Neuronal stem cell (in vitro differentiated cells): ENCODE measurements around the gene UCN.

ENCODE experiments used
- DNase-seq: peaks from one replicate; pipeline ENCODE4 v3.0.0-alpha.2; 2013; ENCODE audit warnings: low spot score
- H2AFZ ChIP-seq: one replicate; pipeline ENCODE4 v1.6.1; 2013; ENCODE audit warnings: mild to moderate bottlenecking, low read length, inconsistent platforms
- H2AK5ac ChIP-seq: 2 replicates; pipeline ENCODE4 v1.6.1; 2013; ENCODE audit warnings: low read depth, mild to moderate bottlenecking, inconsistent platforms, low read length, moderate library complexity, mixed read lengths
- H2BK120ac ChIP-seq: 2 replicates; pipeline ENCODE4 v1.6.1; 2013; ENCODE audit warnings: low read depth, mild to moderate bottlenecking, inconsistent platforms, low read length, moderate library complexity, mixed read lengths
- H2BK12ac ChIP-seq: one replicate; pipeline ENCODE4 v1.6.1; 2013; ENCODE audit warnings: low read length, inconsistent platforms
- H2BK15ac ChIP-seq: 2 replicates; pipeline ENCODE4 v1.6.1; 2013; ENCODE audit warnings: mild to moderate bottlenecking, low read length, inconsistent platforms, mixed read lengths
- H2BK5ac ChIP-seq: one replicate; pipeline ENCODE4 v1.6.1; 2013; ENCODE audit warnings: inconsistent platforms, mild to moderate bottlenecking, low read length, moderate library complexity
- H3K14ac ChIP-seq: one replicate; pipeline ENCODE4 v1.6.1; 2013; ENCODE audit warnings: low read length, inconsistent platforms
- H3K18ac ChIP-seq: 2 replicates; pipeline ENCODE4 v1.6.1; 2013; ENCODE audit warnings: low read length, inconsistent platforms
- H3K23ac ChIP-seq: 2 replicates; pipeline ENCODE4 v1.6.1; 2013; ENCODE audit warnings: low read depth, mild to moderate bottlenecking, mixed read lengths, low read length, inconsistent platforms; ENCODE audit not compliant: poor library complexity
- H3K27ac ChIP-seq: replicated peaks from 3 replicates; pipeline ENCODE4 v1.5.1; 2013; ENCODE audit warnings: low read length, inconsistent platforms
- H3K27me3 ChIP-seq, 3 experiments: 2 replicates each; pipeline ENCODE4 v1.6.1; 2013; ENCODE audit warnings: low read length in 3 of 3, mild to moderate bottlenecking in 2 of 3, inconsistent platforms in 1 of 3, low read depth in 1 of 3, mixed read lengths in 1 of 3, moderate library complexity in 1 of 3; ENCODE audit not compliant: control insufficient read depth in 3 of 3, insufficient read depth in 3 of 3
- H3K36me3 ChIP-seq, 2 donors: replicated peaks in 1 of 2; 2 replicates each; pipeline ENCODE4 v1.6.1; 2013; ENCODE audit warnings: low read length in 2 of 2; ENCODE audit not compliant: control insufficient read depth in 2 of 2, insufficient read depth in 2 of 2
- H3K4ac ChIP-seq: 2 replicates; pipeline ENCODE4 v1.6.1; 2013; ENCODE audit warnings: inconsistent platforms, mild to moderate bottlenecking, low read length, moderate library complexity
- H3K4me1 ChIP-seq, 2 donors: 1 replicate in 1 of 2; 2 replicates in 1 of 2; pipeline ENCODE4 v1.6.1; 2013; ENCODE audit warnings: low read length in 2 of 2, low read depth in 1 of 2; ENCODE audit not compliant: control insufficient read depth in 2 of 2, insufficient read depth in 1 of 2
- H3K4me2 ChIP-seq: one replicate; pipeline ENCODE4 v1.6.1; 2013; ENCODE audit warnings: mild to moderate bottlenecking, low read length, inconsistent platforms; ENCODE audit not compliant: insufficient read depth, poor library complexity, severe bottlenecking
- H3K4me3 ChIP-seq, 2 donors: 2 replicates each; pipeline ENCODE4 v1.5.1; 2013; ENCODE audit warnings: low read length in 2 of 2, mild to moderate bottlenecking in 2 of 2, inconsistent platforms in 1 of 2, moderate library complexity in 1 of 2
- H3K79me1 ChIP-seq: one replicate; pipeline ENCODE4 v1.6.1; 2013; ENCODE audit warnings: low read depth, mild to moderate bottlenecking, inconsistent platforms, low read length, moderate library complexity
- H3K9ac ChIP-seq: one replicate; pipeline ENCODE4 v1.6.1; 2013; ENCODE audit warnings: mild to moderate bottlenecking, low read depth, low read length, inconsistent platforms; ENCODE audit not compliant: poor library complexity
- H3K9me3 ChIP-seq, 2 donors: replicated peaks in 1 of 2; 2 replicates each; pipeline versions ENCODE3 to v1.6.1; 2013; ENCODE audit warnings: low read length in 2 of 2, mild to moderate bottlenecking in 2 of 2, inconsistent platforms in 1 of 2, low read depth in 1 of 2, mixed read lengths in 1 of 2, moderate library complexity in 1 of 2; ENCODE audit not compliant: control insufficient read depth in 2 of 2, insufficient read depth in 1 of 2
- H4K8ac ChIP-seq: one replicate; pipeline ENCODE4 v1.6.1; 2013; ENCODE audit warnings: low read depth, mild to moderate bottlenecking, inconsistent platforms, low read length, moderate library complexity
- H4K91ac ChIP-seq: one replicate; pipeline ENCODE4 v1.6.1; 2013; ENCODE audit warnings: low read length, low read depth, mild to moderate bottlenecking, inconsistent platforms; ENCODE audit not compliant: poor library complexity
- WGBS, 2 donors: extraction: QIAGEN DNeasy Blood & Tissue Kit; methylation state at CpG; one replicate each; pipeline ENCODE4 v1.1.7; 2013; ENCODE audit warnings: missing lambda C conversion rate in 2 of 2, mixed read lengths in 1 of 2; ENCODE audit not compliant: insufficient read length in 2 of 2, insufficient replicate concordance in 1 of 2; ENCODE audit errors: extremely low coverage in 2 of 2; 5-methylcytosine and 5-hydroxymethylcytosine counted together

The UCN gene

GRCh38 chr2:27280826-27281225, 27.4 kb downstream of the UCN start:
- no CpG with 5 or more reads among the region's 3 CpGs for WGBS, 2 donors
- Histone ChIP-seq H3K9me3 (no peaks in the 10 kb centered on the region), H3K4me2 (no peak overlapping the region), H3K18ac (no peak overlapping the region), H4K91ac (no peak overlapping the region), H2BK120ac (no peak overlapping the region), H3K4me3 (no peak overlapping the region), H3K4me1 (peaks cover 0 to 7% of the 10 kb centered on the region in 2 donors), H2BK5ac (no peak overlapping the region), H3K27ac (no peak overlapping the region), H2BK15ac (no peak overlapping the region), H2AK5ac (no peak overlapping the region), H3K27me3 (peaks cover 0 to 75% (median 2%) of the 10 kb centered on the region in 3 experiments), H2BK12ac (no peak overlapping the region), H2AFZ (no peak overlapping the region), H4K8ac (no peak overlapping the region), H3K9ac (no peak overlapping the region), H3K36me3 (no peaks in the 10 kb centered on the region), H3K23ac (no peak overlapping the region), H3K14ac (no peak overlapping the region), H3K4ac (no peak overlapping the region), H3K79me1 (no peaks in the 10 kb centered on the region)
- DNase-seq, result no peak

- Histone ChIP-seq H2BK120ac (no peak overlapping the region), H3K4me3 (no peak overlapping the region), H3K4ac (no peak overlapping the region), H3K9ac (no peak overlapping the region), H2BK12ac (no peak overlapping the region), H3K9me3 (no peaks in the 10 kb centered on the region), H4K8ac (no peak overlapping the region), H3K23ac (no peak overlapping the region), H3K36me3 (no peaks in the 10 kb centered on the region), H3K79me1 (no peaks in the 10 kb centered on the region), H2AFZ (no peak overlapping the region), H3K18ac (no peak overlapping the region), H2AK5ac (no peak overlapping the region), H2BK5ac (no peak overlapping the region), H3K27me3 (peaks cover 0 to 70% (median 2%) of the 10 kb centered on the region in 3 experiments), H3K4me2 (no peak overlapping the region), H3K14ac (no peak overlapping the region), H4K91ac (no peak overlapping the region), H3K27ac (no peak overlapping the region), H2BK15ac (no peak overlapping the region), H3K4me1 (peaks cover 0 to 7% of the 10 kb centered on the region in 2 donors)
- DNase-seq, result no peak
- no CpG with 5 or more reads among the region's 1 CpG for WGBS, 2 donors
Measured at GRCh38 chr2:27278010-27278409, 30.2 kb downstream of the UCN start.

- Histone ChIP-seq H4K91ac (no peak within 1 kb of the TSS), H3K9ac (no peak within 1 kb of the TSS), H3K27ac (no peak within 1 kb of the TSS), H3K4ac (no peak within 1 kb of the TSS), H3K4me1 (no peaks in the 10 kb centered on the region), H3K9me3 (no peaks in the 10 kb centered on the region), H3K18ac (no peak within 1 kb of the TSS), H2BK120ac (no peak within 1 kb of the TSS), H3K14ac (no peak within 1 kb of the TSS), H3K79me1 (no peaks in the 10 kb centered on the region), H3K4me3 (no peak within 1 kb of the TSS), H4K8ac (no peak within 1 kb of the TSS), H2AK5ac (no peak within 1 kb of the TSS), H3K36me3 (no peaks in the 10 kb centered on the region), H2BK15ac (no peak within 1 kb of the TSS), H3K4me2 (no peak within 1 kb of the TSS), H2AFZ (no peak within 1 kb of the TSS), H3K23ac (no peak within 1 kb of the TSS), H3K27me3 (peaks cover 0 to 65% (median 0%) of the 10 kb centered on the region in 3 experiments), H2BK12ac (no peak within 1 kb of the TSS), H2BK5ac (no peak within 1 kb of the TSS)
- no CpG with 5 or more reads among the region's 39 CpGs for WGBS, 2 donors
- no peak for DNase-seq
Measured at GRCh38 chr2:27275211-27276150, 32.8 kb downstream of the UCN start, which contains the start of gene DNAJC5G. Gene DNAJC5G (plus strand): TSS chr2:27275433. CDS start chr2:27276729, 1,296 bp downstream.
